ENCODE measurements around the gene PARD3. TPM values are rescaled to one million over a fixed set of nuclear protein-coding genes. Genes with fewer than 3 reads are reported as not detected.

Gene PARD3
- total RNA-seq, 1 donor from 2014 or later = 97.8 TPM

DNA sequence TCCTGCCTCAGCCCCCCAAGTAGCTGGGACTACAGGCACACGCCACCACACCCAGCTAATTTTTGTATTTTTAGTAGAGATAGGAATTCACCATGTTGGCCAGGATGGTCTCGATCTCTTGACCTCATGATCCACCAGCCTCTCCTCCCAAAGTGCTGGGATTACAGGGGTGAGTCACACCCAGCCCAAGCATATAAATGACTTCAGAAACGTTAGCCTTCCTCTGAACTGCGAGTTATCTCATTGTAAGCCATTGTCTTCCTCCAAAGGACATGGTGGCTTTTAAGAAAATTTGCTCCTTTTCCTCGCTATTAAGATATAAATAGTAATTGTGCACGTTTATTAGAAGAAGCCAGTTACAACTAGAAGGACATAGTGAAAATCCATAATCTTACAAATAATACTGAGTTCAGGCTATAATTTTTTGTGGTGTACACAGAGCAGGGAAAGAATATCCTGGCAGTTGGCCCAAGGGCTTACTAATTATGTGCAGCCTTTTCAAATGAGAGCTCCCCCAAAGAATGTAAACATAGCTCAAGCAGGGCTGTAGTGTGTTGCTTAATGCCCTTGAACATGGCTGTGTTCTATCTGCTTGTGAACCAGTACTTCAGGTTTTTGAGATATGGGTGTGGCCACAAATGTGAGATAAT is 495.8 kb downstream of the PARD3 start:
- TF ChIP-seq, protein P1, sequence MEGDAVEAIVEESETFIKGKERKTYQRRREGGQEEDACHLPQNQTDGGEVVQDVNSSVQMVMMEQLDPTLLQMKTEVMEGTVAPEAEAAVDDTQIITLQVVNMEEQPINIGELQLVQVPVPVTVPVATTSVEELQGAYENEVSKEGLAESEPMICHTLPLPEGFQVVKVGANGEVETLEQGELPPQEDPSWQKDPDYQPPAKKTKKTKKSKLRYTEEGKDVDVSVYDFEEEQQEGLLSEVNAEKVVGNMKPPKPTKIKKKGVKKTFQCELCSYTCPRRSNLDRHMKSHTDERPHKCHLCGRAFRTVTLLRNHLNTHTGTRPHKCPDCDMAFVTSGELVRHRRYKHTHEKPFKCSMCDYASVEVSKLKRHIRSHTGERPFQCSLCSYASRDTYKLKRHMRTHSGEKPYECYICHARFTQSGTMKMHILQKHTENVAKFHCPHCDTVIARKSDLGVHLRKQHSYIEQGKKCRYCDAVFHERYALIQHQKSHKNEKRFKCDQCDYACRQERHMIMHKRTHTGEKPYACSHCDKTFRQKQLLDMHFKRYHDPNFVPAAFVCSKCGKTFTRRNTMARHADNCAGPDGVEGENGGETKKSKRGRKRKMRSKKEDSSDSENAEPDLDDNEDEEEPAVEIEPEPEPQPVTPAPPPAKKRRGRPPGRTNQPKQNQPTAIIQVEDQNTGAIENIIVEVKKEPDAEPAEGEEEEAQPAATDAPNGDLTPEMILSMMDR (conservative IDR thresholded peaks at IDR 0.05; ENCODE audit: low read depth, low read length) = no peak

DNA sequence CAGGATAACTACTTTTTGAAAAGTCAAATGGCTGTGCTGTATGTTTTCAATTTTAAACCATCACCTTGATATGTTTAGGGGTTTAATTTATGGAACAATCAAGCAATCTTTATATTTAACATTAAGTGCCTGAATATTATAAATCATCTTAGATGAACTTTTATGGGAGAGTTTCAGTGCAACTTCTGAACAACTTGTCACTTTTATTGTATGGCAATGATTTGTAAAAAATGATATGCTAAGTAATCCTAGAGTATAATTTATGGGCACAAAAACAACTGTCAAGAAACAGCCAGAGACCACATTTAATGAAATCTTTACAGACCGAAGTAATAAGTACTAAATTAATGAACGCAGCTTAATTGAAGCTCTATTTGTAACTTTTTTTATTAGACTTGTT is 498.9 kb downstream of the PARD3 start:
- H3K4me3 ChIP-seq (ENCODE audit: low read depth, low read length) = no peak overlapping the region
- DNase-seq (ENCODE audit: low read depth) = no peak
- TF ChIP-seq, protein P1 (conservative IDR thresholded peaks at IDR 0.05; ENCODE audit: low read depth, low read length) = no peak

More for the DNA sequence above, 495.8 kb downstream of the PARD3 start:
- no peak for DNase-seq (ENCODE audit: low read depth)
- H3K4me3 ChIP-seq (ENCODE audit: low read depth, low read length) = no peak overlapping the region

DNA sequence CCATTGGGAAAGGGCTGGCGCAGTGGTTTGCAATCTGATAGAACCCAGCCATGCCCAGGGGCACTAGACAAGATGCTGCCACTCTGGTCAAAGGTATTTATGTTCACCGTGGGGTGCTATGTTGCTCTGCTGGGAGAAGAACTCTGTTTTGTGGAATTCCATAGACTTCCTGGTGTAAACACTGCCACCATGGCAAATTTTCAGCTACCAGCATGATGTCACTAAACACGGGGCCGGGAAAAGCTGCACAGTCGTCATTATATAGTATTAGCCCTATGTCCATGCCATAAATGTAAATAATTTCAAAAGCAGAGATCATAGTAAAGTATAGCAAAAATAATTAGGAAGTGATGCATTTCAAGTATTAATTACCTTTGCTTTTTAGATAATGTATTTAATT is 500.6 kb downstream of the PARD3 start:
- no peak overlapping the region for H3K4me3 ChIP-seq (ENCODE audit: low read depth, low read length)
- no peak for DNase-seq (ENCODE audit: low read depth)
- TF ChIP-seq, protein P1 (conservative IDR thresholded peaks at IDR 0.05; ENCODE audit: low read depth, low read length) = no peak

DNA sequence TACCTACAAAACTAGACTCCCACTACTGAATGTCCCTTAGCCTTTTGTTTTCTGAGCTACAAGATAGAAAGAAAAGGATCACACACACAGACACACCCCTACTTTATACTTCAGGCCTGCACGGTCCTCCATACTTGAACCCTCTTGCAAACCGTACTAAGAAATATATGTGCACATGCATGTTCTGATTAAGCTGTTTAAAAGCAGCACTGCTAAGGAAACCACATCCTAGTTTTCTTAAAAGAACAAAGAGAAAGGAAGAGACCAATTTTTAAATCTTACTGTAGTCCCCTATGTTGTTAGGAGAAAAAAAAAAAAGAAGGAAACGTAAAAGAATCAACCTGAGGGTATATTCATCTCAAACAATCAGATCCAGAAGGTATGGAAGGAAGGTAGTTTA is 501.2 kb downstream of the PARD3 start:
- no peak for DNase-seq (ENCODE audit: low read depth)
- H3K4me3 ChIP-seq (ENCODE audit: low read depth, low read length) = no peak overlapping the region
- TF ChIP-seq, protein P1 (conservative IDR thresholded peaks at IDR 0.05; ENCODE audit: low read depth, low read length) = no peak

DNA sequence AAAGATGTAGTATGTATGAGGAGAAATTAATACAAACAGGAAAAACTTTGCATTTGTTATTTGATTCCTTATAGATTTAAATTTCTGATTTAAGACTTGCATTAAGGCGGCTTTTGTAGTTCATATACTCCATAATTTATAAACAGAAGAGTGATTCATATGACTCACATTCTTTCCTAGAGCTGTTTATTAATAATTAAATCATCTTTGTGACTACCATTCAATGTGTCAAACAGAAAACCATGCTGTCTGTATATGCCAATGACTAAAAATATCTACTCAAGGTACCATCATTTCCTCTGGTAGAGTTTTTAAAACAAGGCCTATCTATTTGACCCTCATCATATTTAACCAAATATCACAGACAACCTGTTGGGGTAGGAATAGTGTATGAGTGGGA is 501.7 kb downstream of the PARD3 start:
- H3K4me3 ChIP-seq (ENCODE audit: low read depth, low read length) = no peak overlapping the region
- no peak for DNase-seq (ENCODE audit: low read depth)
- TF ChIP-seq, protein P1 (conservative IDR thresholded peaks at IDR 0.05; ENCODE audit: low read depth, low read length) = no peak

DNA sequence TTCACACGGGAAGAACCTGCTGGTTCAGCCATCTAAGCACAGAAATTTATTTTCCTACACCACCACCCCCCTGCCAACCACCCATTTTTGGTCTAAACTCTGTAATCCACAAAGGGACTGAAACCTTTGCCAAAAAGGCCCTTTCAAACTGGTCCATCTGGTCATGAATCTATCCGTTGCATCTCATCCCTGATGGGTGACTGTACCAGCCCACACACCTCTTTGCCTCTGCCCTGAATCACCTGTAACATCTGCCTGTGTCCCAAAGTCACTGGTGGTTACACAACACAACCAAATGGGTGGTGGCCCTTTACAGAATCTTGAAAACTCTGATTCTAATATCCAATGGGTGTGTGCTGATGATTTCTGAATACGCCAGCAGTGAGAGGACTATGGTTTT is 503.4 kb downstream of the PARD3 start:
- no peak for DNase-seq (ENCODE audit: low read depth)
- TF ChIP-seq, protein P1 (conservative IDR thresholded peaks at IDR 0.05; ENCODE audit: low read depth, low read length) = no peak
- H3K4me3 ChIP-seq (ENCODE audit: low read depth, low read length) = no peak overlapping the region

DNA sequence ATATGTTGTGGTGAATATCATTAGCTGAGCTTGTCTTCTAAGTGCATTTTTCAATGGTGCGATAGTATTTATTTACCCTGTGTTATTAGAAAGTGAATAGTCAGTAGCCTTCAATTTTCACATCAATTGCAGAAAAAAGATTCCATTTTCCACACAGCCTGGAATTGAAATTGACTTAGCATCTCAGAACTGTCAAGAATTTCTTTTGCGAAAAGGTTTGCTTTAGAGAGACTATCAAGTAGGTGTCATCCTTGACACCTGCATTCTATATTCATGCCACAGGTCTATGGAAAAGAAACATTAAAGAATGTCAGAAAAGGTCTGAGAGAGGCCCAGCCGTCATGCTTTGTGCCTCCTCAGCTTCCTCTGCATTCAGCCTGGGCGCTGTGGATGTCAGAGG is 504.9 kb downstream of the PARD3 start:
- H3K4me3 ChIP-seq (ENCODE audit: low read depth, low read length) = no peak overlapping the region
- no peak for DNase-seq (ENCODE audit: low read depth)
- TF ChIP-seq, protein P1 (conservative IDR thresholded peaks at IDR 0.05; ENCODE audit: low read depth, low read length) = no peak
